ENCODE results near the gene DOCK3. TPM values are rescaled to one million over a fixed set of nuclear protein-coding genes. Genes with fewer than 3 reads are reported as not detected.

Gene DOCK3
- total and polyA plus RNA-seq, 2 of the 4 experiments (the other 2 are of a cell fraction) = under 0.01 to 0.12 TPM

GRCh38 chr3:50995085-50995824, 320.5 kb downstream of the DOCK3 start:
- Histone ChIP-seq H3K4me3 (ENCODE audit: insufficient read depth, low read depth, low read length) (no peak overlapping the region), H3K18ac (ENCODE audit: low read depth, low read length) (no peak overlapping the region), H3K9me3 (ENCODE audit: control insufficient read depth, insufficient read depth, low read length) (no peaks in the 10 kb centered on the region; the same call in 1 of the 2 replicates), H3K56ac (ENCODE audit: extremely low read depth, insufficient read depth, low read length) (no peak overlapping the region), H4K91ac (ENCODE audit: insufficient read depth, low read depth, low read length) (no peak overlapping the region), H3K4ac (ENCODE audit: low read depth, low read length) (no peak overlapping the region), H3K9me1 (ENCODE audit: insufficient read depth, low read length) (no peaks in the 10 kb centered on the region), H4K8ac (ENCODE audit: low read depth in 2 of 2, low read length in 2 of 2) (no peak overlapping the region), H3K23ac (ENCODE audit: low read depth, low read length) (no peak overlapping the region), H2AK9ac (replicated peaks; ENCODE audit: low read depth, low read length, poor library complexity) (no peak overlapping the region), H2AK5ac (ENCODE audit: low read depth, low read length) (no peak overlapping the region), H3K27me3 (ENCODE audit: control insufficient read depth, insufficient read depth, low read length) (no peaks in the 10 kb centered on the region), H4K20me1 (ENCODE audit: insufficient read depth, low read length) (no peaks in the 10 kb centered on the region), H2BK5ac (ENCODE audit: low read depth, low read length, poor library complexity, severe bottlenecking) (no peak overlapping the region), H3K9ac (ENCODE audit: low read depth, low read length) (no peak overlapping the region), H3K4me2 (ENCODE audit: low read depth, low read length) (no peak overlapping the region), H3K4me1 (ENCODE audit: control insufficient read depth, insufficient read depth, low read length) (no peaks in the 10 kb centered on the region), H4K5ac (ENCODE audit: low read depth, low read length) (no peak overlapping the region), H3K79me1 (ENCODE audit: low read depth in 1 of 2, low read length in 2 of 2) (no peaks in the 10 kb centered on the region), H2BK15ac (ENCODE audit: low read depth, low read length) (no peak overlapping the region), H2AFZ (replicated peaks; ENCODE audit: low read length, poor library complexity) (no peak overlapping the region), H3K27ac (ENCODE audit: insufficient read depth, low read length) (no peak overlapping the region), H2BK120ac (ENCODE audit: low read depth, low read length) (no peak overlapping the region), H3K14ac (replicated peaks; ENCODE audit: low read depth, low read length) (no peak overlapping the region), H2BK20ac (ENCODE audit: low read depth, low read length) (no peak overlapping the region), H3K36me3 (ENCODE audit: control insufficient read depth, insufficient read depth, low read length) (no peaks in the 10 kb centered on the region)
- no TSS peak for BruUV-seq (replicated peaks)
- no peak for ATAC-seq (ENCODE audit: low read depth)
- DNase-seq = no peak
- no CpG with 5 or more reads among the region's 1 CpG for WGBS, 2 experiments (ENCODE audit: extremely low coverage in 2 of 2, insufficient read length in 1 of 2)
- POLR2A ChIA-PET (ENCODE audit: unreplicated experiment) = no interaction called here
- TF ChIP-seq, protein P1, sequence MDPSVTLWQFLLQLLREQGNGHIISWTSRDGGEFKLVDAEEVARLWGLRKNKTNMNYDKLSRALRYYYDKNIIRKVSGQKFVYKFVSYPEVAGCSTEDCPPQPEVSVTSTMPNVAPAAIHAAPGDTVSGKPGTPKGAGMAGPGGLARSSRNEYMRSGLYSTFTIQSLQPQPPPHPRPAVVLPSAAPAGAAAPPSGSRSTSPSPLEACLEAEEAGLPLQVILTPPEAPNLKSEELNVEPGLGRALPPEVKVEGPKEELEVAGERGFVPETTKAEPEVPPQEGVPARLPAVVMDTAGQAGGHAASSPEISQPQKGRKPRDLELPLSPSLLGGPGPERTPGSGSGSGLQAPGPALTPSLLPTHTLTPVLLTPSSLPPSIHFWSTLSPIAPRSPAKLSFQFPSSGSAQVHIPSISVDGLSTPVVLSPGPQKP (IDR thresholded peaks at IDR 0.05; ENCODE audit: borderline replicate concordance, low read depth, low read length) = no peak
- in situ Hi-C loops (cut with MboI; ENCODE audit: low sequenced_read_pairs) = no loop called here
- CTCF ChIA-PET = no interaction called here
- intact Hi-C loops (cut with micrococcal nuclease) = no loop called here
- dilution Hi-C loops (cut with HindIII; ENCODE audit: low sequenced_read_pairs, unreplicated experiment) = no loop called here

Data from IMR-90 (cell line).